Measurements from ENCODE around the gene STYXL1.

The STYXL1 gene

DNA sequence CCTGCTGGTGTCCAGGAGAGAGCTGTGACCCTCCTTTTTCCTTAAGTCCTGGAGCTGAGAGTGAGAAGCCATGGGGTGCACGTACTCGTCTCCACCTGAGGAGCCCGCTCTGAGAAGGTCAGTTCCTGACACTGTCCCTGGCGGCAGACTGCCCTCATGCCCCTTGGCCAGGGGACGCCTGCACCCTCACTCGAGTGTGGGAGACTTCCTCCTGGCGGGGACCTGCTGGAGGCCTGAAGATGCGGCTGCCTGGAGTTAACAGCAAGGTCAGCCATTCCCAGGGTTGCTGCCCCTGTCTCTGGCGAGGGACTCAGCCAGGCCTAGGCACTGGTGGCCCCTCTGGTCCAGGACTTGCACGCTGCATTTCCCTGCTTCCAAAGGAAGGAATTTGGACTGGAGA is 79.8 kb downstream of the STYXL1 start:
- Histone ChIP-seq H3K9me3 (ENCODE audit: control insufficient read depth in 1 of 2, low read length in 2 of 2) (no peaks in the 10 kb centered on the region), H3K4me1 (ENCODE audit: control insufficient read depth in 1 of 2, insufficient read depth in 2 of 2, low read length in 2 of 2) (peaks cover 27 to 33% of the 10 kb centered on the region in 2 donors), H3K4me3 (ENCODE audit: low read depth in 1 of 2, low read length in 2 of 2) (peak overlapping the region in 1 of 2 donors; percentile 6), H3K9ac (ENCODE audit: low read depth in 1 of 2, low read length in 2 of 2) (no peak overlapping the region), H3K27me3 (ENCODE audit: control insufficient read depth in 1 of 2, insufficient read depth in 2 of 2, low read length in 2 of 2) (no peaks in the 10 kb centered on the region), H3K27ac (ENCODE audit: low read depth, low read length) (no peak overlapping the region), H3K36me3 (ENCODE audit: control insufficient read depth in 1 of 2, insufficient read depth in 2 of 2, low read length in 2 of 2) (peaks cover 8 to 32% of the 10 kb centered on the region in 2 donors)

- Histone ChIP-seq H3K4me1 (ENCODE audit: control insufficient read depth in 1 of 2, insufficient read depth in 2 of 2, low read length in 2 of 2) (peaks cover 27 to 34% of the 10 kb centered on the region in 2 donors), H3K27me3 (ENCODE audit: control insufficient read depth in 1 of 2, insufficient read depth in 2 of 2, low read length in 2 of 2) (no peaks in the 10 kb centered on the region), H3K36me3 (ENCODE audit: control insufficient read depth in 1 of 2, insufficient read depth in 2 of 2, low read length in 2 of 2) (peaks cover 8 to 35% of the 10 kb centered on the region in 2 donors), H3K4me3 (ENCODE audit: low read depth in 1 of 2, low read length in 2 of 2) (peak overlapping the region in 1 of 2 donors; percentile 6), H3K9ac (ENCODE audit: low read depth in 1 of 2, low read length in 2 of 2) (no peak overlapping the region), H3K27ac (ENCODE audit: low read depth, low read length) (peak overlapping the region; percentile 15), H3K9me3 (ENCODE audit: control insufficient read depth in 1 of 2, low read length in 2 of 2) (no peaks in the 10 kb centered on the region)
Measured at GRCh38 chr7:75967487-75967997, 80.3 kb downstream of the STYXL1 start.

- Histone ChIP-seq H3K27ac (ENCODE audit: low read depth, low read length) (peak overlapping the region; percentile 15), H3K9ac (ENCODE audit: low read depth in 1 of 2, low read length in 2 of 2) (no peak overlapping the region), H3K4me3 (ENCODE audit: low read depth in 1 of 2, low read length in 2 of 2) (no peak overlapping the region), H3K36me3 (ENCODE audit: control insufficient read depth in 1 of 2, insufficient read depth in 2 of 2, low read length in 2 of 2) (peaks cover 8 to 33% of the 10 kb centered on the region in 2 donors), H3K4me1 (ENCODE audit: control insufficient read depth in 1 of 2, insufficient read depth in 2 of 2, low read length in 2 of 2) (peaks cover 24 to 30% of the 10 kb centered on the region in 2 donors), H3K27me3 (ENCODE audit: control insufficient read depth in 1 of 2, insufficient read depth in 2 of 2, low read length in 2 of 2) (no peaks in the 10 kb centered on the region), H3K9me3 (ENCODE audit: control insufficient read depth in 1 of 2, low read length in 2 of 2) (no peaks in the 10 kb centered on the region)
Measured at GRCh38 chr7:75967055-75967454, 80.7 kb downstream of the STYXL1 start.

DNA sequence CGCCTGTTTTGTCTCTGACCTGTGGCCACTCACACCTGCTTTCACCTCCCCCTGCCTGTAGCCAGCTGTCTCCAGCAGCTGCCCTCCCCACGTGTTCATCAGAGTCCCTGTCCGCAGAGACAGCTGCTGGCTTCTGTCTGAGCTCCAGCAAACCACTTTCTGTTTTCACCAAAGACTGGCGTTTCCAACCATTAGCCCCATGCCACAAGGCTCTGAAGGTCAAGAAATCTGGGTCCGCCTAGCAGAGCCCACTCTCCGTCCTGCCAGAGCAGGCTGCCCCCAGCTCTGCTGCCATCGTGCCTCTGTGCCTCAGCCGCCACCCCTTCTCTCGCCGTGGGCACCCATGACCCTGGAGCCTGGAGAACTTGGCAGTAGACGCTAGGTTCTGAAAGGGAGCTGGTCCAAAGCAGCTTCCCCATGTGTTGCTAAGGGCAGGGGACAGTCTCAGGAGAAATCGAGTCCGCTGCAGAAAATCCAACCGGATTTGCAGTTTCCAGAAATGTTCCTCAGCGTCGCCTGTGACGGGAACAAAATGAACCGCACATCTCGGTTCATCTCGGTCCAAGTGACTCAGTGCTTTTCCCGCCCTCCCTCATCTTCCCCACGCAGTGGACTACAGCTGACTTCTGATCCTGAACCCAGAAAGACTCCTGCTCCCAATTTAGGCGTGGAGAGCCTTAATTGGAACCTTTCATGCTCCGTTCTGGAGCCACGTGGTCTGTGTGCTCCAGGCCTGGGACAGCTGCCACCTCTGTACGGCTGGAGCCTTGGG is 81.4 kb downstream of the STYXL1 start:
- Histone ChIP-seq H3K27ac (ENCODE audit: low read depth, low read length) (peak overlapping the region; percentile 70), H3K4me1 (ENCODE audit: control insufficient read depth in 1 of 2, insufficient read depth in 2 of 2, low read length in 2 of 2) (peaks cover 17 to 23% of the 10 kb centered on the region in 2 donors), H3K4me3 (ENCODE audit: low read depth in 1 of 2, low read length in 2 of 2) (peak overlapping the region in 1 of 2 donors; percentile 21), H3K27me3 (ENCODE audit: control insufficient read depth in 1 of 2, insufficient read depth in 2 of 2, low read length in 2 of 2) (no peaks in the 10 kb centered on the region), H3K9ac (ENCODE audit: low read depth in 1 of 2, low read length in 2 of 2) (peak overlapping the region in 1 of 2 donors; percentile 22), H3K9me3 (ENCODE audit: control insufficient read depth in 1 of 2, low read length in 2 of 2) (no peaks in the 10 kb centered on the region), H3K36me3 (ENCODE audit: control insufficient read depth in 1 of 2, insufficient read depth in 2 of 2, low read length in 2 of 2) (peaks cover 8 to 35% of the 10 kb centered on the region in 2 donors)

- no peak overlapping the region for H3K4me3 ChIP-seq (ENCODE audit: low read depth in 1 of 2, low read length in 2 of 2)
- no peaks in the 10 kb centered on the region for H3K9me3 ChIP-seq (ENCODE audit: control insufficient read depth in 1 of 2, low read length in 2 of 2)
- peaks cover 14 to 20% of the 10 kb centered on the region in 2 donors for H3K4me1 ChIP-seq (ENCODE audit: control insufficient read depth in 1 of 2, insufficient read depth in 2 of 2, low read length in 2 of 2)
- no peaks in the 10 kb centered on the region for H3K27me3 ChIP-seq (ENCODE audit: control insufficient read depth in 1 of 2, insufficient read depth in 2 of 2, low read length in 2 of 2)
- H3K36me3 ChIP-seq (ENCODE audit: control insufficient read depth in 1 of 2, insufficient read depth in 2 of 2, low read length in 2 of 2), result peaks cover 8 to 35% of the 10 kb centered on the region in 2 donors
- H3K27ac ChIP-seq (ENCODE audit: low read depth, low read length), result peak overlapping the region; percentile 70
- no peak overlapping the region for H3K9ac ChIP-seq (ENCODE audit: low read depth in 1 of 2, low read length in 2 of 2)
Measured at GRCh38 chr7:75965617-75966016, 82.2 kb downstream of the STYXL1 start.

DNA sequence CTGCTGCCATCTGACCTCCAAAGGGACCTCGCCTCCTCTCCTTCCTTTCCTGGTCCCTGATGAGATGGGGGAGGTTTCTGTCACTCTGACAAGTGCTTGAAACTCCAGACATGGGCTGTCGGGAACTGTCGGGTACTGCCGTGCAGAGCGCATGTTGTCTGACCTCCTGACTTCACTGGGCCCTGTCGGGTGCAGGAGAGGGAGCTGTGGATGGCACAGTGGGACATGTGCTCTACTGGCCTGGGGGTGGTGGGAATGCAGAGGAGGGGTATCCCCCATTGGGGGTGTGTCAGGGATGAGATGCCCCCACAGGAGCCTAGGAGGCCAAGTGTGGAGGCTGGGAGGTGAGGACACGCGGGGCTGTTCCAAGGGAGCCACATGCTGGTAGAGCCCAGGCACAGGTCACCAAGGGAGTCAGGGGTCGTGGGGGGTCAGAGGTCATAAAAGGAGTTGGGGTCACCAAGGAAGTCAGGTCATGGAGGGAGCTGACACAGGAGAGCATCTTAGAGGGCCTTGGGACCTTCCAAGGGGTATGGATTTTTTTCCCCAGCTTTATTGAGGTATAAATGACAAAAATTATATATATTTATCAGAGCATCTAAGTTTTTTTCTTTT is 84.3 kb downstream of the STYXL1 start:
- no peaks in the 10 kb centered on the region for H3K9me3 ChIP-seq (ENCODE audit: control insufficient read depth in 1 of 2, low read length in 2 of 2)
- H3K36me3 ChIP-seq (ENCODE audit: control insufficient read depth in 1 of 2, insufficient read depth in 2 of 2, low read length in 2 of 2), result peaks cover 8 to 43% of the 10 kb centered on the region in 2 donors
- no peak overlapping the region for H3K9ac ChIP-seq (ENCODE audit: low read depth in 1 of 2, low read length in 2 of 2)
- H3K4me3 ChIP-seq (ENCODE audit: low read depth in 1 of 2, low read length in 2 of 2), result no peak overlapping the region
- H3K27me3 ChIP-seq (ENCODE audit: control insufficient read depth in 1 of 2, insufficient read depth in 2 of 2, low read length in 2 of 2), result no peaks in the 10 kb centered on the region
- peak overlapping the region; percentile 44 for H3K27ac ChIP-seq (ENCODE audit: low read depth, low read length)
- H3K4me1 ChIP-seq (ENCODE audit: control insufficient read depth in 1 of 2, insufficient read depth in 2 of 2, low read length in 2 of 2), result peaks cover 19 to 28% of the 10 kb centered on the region in 2 donors

DNA sequence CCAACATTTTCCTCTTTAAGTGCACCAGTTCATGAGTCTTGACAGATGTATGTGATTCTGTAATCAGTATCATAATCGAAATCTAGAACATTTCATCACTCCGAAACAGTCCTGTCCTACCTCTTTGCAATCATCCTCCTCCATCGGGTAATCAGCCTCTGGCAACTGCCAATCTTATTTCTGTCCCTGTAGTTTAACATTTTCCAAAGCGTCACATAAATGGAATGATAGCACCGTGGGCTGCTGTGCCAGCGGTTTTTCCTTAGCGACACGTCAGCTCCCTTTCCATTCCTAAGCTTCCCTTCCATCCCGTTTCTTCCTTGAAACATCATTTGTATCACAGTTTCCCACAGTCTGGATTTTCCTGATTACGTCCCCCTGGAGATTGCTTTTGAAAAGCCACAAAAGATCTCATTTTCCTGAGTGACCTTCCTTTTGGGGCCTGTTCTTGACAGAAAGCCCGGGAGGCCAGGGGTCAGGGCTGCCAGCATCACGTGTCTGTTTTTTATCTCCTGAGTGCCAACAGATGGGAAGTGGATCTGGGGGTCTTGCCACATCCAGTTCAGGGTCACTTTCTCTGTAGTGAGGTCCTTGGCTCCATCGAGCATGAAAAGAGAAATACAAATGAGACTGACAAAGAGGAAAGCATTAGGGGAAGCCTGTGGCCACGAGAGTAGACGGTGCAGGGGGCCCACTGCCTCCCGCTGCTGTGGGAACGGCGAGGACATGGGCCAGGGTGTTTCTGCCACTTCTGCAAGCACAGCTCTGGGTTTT is 85.0 kb downstream of the STYXL1 start:
- Histone ChIP-seq H3K4me3 (ENCODE audit: low read depth in 1 of 2, low read length in 2 of 2) (no peak overlapping the region), H3K36me3 (ENCODE audit: control insufficient read depth in 1 of 2, insufficient read depth in 2 of 2, low read length in 2 of 2) (peaks cover 8 to 42% of the 10 kb centered on the region in 2 donors), H3K4me1 (ENCODE audit: control insufficient read depth in 1 of 2, insufficient read depth in 2 of 2, low read length in 2 of 2) (peaks cover 20 to 30% of the 10 kb centered on the region in 2 donors), H3K27me3 (ENCODE audit: control insufficient read depth in 1 of 2, insufficient read depth in 2 of 2, low read length in 2 of 2) (no peaks in the 10 kb centered on the region), H3K9ac (ENCODE audit: low read depth in 1 of 2, low read length in 2 of 2) (no peak overlapping the region), H3K27ac (ENCODE audit: low read depth, low read length) (peak overlapping the region; percentile 28), H3K9me3 (ENCODE audit: control insufficient read depth in 1 of 2, low read length in 2 of 2) (no peaks in the 10 kb centered on the region)

GRCh38 chr7:75961218-75961617 is 86.6 kb downstream of the STYXL1 start:
- H3K36me3 ChIP-seq (ENCODE audit: control insufficient read depth in 1 of 2, insufficient read depth in 2 of 2, low read length in 2 of 2), result peaks cover 8 to 31% of the 10 kb centered on the region in 2 donors
- peaks cover 17 to 29% of the 10 kb centered on the region in 2 donors for H3K4me1 ChIP-seq (ENCODE audit: control insufficient read depth in 1 of 2, insufficient read depth in 2 of 2, low read length in 2 of 2)
- H3K27ac ChIP-seq (ENCODE audit: low read depth, low read length), result no peak overlapping the region
- no peaks in the 10 kb centered on the region for H3K9me3 ChIP-seq (ENCODE audit: control insufficient read depth in 1 of 2, low read length in 2 of 2)
- H3K4me3 ChIP-seq (ENCODE audit: low read depth in 1 of 2, low read length in 2 of 2), result no peak overlapping the region
- H3K27me3 ChIP-seq (ENCODE audit: control insufficient read depth in 1 of 2, insufficient read depth in 2 of 2, low read length in 2 of 2), result no peaks in the 10 kb centered on the region
- H3K9ac ChIP-seq (ENCODE audit: low read depth in 1 of 2, low read length in 2 of 2), result no peak overlapping the region

DNA sequence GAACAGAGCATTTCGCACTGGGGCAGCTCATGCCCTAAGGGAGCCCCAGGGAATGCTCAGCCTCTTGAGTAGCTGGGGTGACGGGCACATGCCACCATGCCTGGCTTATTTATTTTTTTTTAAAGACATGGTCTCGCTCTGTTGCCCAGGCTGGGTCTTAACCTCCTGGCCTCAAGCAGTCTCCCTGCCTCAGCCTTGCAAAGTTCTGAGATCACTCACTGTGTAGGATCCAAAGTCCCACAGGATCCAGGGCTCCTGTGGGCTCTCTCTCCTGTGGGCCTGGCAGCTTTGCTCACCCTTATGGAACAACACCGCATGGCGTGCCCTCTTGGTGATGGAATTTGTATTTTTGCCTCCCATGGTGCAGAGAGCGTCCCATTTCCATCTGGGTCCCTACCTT is 87.4 kb downstream of the STYXL1 start:
- Histone ChIP-seq H3K4me3 (ENCODE audit: low read depth in 1 of 2, low read length in 2 of 2) (no peak overlapping the region), H3K27ac (ENCODE audit: low read depth, low read length) (no peak overlapping the region), H3K27me3 (ENCODE audit: control insufficient read depth in 1 of 2, insufficient read depth in 2 of 2, low read length in 2 of 2) (no peaks in the 10 kb centered on the region), H3K9me3 (ENCODE audit: control insufficient read depth in 1 of 2, low read length in 2 of 2) (no peaks in the 10 kb centered on the region), H3K4me1 (ENCODE audit: control insufficient read depth in 1 of 2, insufficient read depth in 2 of 2, low read length in 2 of 2) (peaks cover 17 to 30% of the 10 kb centered on the region in 2 donors), H3K36me3 (ENCODE audit: control insufficient read depth in 1 of 2, insufficient read depth in 2 of 2, low read length in 2 of 2) (peaks cover 9 to 40% of the 10 kb centered on the region in 2 donors), H3K9ac (ENCODE audit: low read depth in 1 of 2, low read length in 2 of 2) (no peak overlapping the region)

All from duodenal mucosa (tissue), 2 donors.